ENCODE measurements around the gene EXOSC10.
"Not testable (repeated sequence)": the region's sequence is repeated elsewhere in the genome, so short reads cannot be mapped to it uniquely, and the experiment has no call there.

EXOSC10 gene

DNA sequence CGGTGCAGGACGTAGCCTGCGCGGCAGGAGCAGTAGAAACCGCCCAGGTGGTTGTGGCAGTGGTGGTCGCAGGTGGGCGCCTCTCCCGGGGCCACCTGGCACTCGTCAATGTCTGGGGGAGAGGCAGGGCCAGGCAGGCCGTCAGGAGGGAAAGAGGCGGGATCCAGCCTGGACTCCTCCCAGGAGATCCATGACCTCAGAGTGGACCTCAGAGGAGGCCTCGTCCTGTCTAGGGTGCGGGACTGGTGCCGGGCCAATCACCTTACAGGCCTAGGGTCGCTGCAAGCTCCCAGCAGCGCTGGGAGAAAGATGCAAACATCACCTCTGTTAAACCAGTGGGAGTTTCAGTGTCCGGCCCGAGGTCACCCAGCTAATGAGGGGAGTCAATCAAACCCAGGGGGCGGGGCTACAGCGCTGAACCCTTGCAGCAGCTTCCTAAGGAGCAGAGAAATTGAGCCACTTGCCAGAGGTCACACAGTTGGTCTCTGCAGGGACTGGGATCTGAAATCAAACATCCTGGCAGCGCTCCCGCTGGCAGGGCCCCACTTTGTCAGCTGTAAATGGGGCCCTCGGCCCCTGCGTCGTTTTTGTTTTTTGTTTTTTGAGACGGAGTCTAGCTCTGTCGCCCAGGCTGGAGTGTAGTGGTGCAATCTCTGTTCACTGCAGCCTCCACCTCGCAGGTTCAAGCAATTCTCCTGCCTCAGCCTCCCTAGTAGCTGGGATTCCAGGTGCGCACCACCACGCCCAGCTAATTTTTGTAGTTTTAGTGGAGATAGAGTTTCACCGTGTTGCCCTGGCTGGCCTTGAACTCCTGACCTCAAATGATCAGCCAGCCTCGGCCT lies 54.0 kb downstream of the EXOSC10 start:
- H3K27ac ChIP-seq = no peak overlapping the region
- TF ChIP-seq ZFX (IDR thresholded peaks at IDR 0.05) = no peak
- TF ChIP-seq, protein P1, sequence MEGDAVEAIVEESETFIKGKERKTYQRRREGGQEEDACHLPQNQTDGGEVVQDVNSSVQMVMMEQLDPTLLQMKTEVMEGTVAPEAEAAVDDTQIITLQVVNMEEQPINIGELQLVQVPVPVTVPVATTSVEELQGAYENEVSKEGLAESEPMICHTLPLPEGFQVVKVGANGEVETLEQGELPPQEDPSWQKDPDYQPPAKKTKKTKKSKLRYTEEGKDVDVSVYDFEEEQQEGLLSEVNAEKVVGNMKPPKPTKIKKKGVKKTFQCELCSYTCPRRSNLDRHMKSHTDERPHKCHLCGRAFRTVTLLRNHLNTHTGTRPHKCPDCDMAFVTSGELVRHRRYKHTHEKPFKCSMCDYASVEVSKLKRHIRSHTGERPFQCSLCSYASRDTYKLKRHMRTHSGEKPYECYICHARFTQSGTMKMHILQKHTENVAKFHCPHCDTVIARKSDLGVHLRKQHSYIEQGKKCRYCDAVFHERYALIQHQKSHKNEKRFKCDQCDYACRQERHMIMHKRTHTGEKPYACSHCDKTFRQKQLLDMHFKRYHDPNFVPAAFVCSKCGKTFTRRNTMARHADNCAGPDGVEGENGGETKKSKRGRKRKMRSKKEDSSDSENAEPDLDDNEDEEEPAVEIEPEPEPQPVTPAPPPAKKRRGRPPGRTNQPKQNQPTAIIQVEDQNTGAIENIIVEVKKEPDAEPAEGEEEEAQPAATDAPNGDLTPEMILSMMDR (conservative IDR thresholded peaks at IDR 0.05) = no peak

DNA sequence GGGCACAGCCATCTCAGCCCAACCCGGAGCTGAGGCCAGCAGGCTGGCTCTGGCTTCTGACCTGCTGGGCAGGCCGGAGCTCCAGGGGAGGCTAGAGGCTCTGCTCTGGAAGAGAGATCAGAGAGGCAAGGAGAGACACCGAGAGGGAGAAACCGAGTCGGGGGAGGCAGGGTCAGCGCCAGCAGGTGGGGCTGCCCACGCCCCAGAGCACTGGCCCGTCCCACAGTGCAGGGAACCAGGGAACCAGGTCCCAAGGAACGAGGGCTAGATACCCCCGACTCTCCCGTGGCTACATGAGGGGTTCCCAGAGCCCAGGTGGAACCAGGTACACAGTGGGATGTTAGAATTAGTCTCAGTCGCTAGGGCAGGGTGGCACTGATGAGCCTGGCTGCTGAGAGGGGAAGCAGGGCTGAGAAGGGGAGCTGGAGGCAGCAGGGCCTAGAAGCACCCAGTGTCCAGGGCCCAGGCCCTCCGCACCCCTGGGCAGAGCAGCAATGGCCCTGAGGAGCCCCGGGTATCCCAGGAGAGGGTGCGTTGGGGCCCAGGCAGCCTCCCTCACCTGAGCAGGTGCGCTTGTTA lies 54.7 kb downstream of the EXOSC10 start:
- no peak for TF ChIP-seq ZFX (IDR thresholded peaks at IDR 0.05)
- TF ChIP-seq, protein P1 (conservative IDR thresholded peaks at IDR 0.05) = no peak
- H3K27ac ChIP-seq = no peak overlapping the region

DNA sequence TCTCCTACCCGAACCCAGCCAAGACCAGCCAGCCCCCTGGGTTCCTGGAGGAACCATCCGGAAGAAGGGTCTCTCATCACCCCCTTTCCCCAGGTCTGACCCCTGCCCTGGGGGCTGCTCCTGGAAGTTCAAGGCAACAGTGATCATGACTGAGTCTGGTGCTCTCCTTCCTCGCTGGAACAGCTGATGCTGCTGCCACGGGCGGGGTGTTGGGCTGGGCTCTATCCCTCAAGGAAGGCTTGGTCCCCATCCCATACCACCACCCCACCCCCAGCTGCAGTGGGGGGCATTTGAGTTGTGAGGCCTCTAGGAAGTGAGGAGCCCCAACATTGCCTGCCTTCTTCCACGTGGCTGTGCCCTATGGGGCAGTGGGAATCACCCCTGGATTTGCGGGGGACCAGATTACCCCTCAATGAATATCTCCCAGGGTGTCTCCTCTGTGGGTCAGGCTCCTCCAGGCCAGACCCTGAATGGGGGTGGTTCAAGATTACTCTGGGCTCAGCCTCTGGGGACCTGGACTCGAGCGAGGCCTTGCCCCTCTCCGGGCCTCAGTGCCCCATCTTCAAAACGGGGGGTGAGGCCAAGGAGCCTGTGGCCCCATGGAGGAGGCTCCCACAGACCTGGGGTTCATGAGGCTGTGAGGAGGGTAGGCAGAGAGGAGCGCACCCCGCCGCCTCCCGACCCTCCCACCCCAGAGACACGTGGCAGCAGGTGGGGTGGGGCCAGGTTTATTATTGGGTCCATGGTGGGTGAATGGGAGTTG lies 55.4 kb downstream of the EXOSC10 start:
- TF ChIP-seq, protein P1 (conservative IDR thresholded peaks at IDR 0.05) = no peak
- no peak for TF ChIP-seq ZFX (IDR thresholded peaks at IDR 0.05)
- H3K27ac ChIP-seq = no peak overlapping the region

DNA sequence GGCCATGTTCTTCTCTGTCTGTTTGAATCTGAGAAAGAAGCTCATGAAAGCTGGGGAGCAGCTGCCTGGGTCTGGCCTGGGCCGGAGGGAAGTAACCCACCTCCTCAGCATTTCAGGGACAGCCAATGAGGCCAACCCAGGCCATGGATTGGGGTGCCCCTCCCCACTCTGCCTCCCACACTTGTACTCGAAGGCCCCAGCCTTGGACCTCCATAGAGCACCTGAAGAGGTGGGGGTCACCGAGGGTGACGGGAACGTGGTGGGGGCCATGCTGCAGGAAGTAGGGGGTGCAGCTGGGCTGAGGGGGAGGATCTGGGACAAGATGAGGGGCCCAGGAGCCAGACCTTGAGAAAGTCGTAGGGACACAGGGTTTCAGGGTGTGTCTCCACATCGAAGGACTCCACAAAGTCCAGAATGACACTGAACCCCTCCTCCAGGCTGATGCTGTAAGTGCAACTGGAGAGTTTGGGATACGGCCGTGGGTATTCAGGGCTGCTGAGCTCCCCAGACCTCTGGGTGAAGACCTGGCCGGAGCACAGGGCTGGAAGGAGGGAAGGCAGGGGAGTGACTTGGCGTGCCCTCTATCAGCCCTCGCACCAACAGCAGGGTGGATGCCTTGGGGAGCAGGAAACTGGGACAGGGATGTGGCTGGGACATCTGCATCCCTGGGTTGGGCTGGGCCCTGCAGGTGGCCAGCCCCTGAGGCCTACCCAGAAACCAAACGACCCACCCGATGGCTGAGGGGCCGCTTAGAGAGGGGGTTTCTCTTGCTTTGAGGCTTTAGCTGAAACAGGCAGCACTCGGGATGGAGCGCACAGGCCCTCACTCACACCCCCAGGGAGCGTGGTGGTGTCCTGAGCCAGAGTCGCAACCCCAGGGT lies 56.4 kb downstream of the EXOSC10 start:
- H3K27ac ChIP-seq = no peak overlapping the region
- TF ChIP-seq, protein P1 (conservative IDR thresholded peaks at IDR 0.05) = no peak
- TF ChIP-seq ZFX (IDR thresholded peaks at IDR 0.05) = no peak

DNA sequence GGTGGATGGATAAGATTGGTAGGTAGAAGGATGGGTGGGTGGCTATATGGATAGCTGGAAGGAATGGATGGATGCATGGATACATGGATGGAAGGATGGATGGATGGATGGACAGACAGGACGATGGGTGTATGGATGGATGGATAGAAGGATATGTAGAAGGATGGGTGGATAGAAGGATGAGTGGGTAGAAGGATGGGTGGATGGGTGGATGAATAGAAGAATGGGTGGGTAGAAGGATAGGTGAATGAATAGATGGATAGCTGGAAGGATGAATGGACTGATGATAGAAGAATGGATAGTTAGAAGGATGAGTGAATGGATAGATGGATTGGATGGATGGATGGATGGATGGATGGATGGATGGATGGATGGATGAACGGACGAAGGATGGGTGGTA lies 57.6 kb downstream of the EXOSC10 start:
- TF ChIP-seq, protein P1 (conservative IDR thresholded peaks at IDR 0.05) = no peak
- H3K27ac ChIP-seq = no peak overlapping the region

DNA sequence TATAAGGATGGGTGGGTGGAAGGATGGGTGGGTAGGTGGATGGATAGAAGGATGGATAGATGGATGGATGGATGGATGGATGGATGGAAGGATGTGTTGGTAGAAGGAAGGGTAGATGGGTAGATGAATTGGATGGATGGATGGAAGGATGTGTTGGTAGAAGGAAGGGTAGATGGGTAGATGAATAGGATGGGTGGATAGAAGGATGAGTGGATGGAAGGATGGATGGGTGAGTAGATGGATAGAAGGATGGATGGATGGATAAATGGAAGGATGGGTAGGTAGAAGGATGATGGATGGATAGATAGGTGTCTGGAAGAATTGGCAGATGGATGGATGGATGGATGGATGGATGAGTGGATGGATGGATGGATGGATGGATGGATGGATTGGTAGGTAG lies 58.6 kb downstream of the EXOSC10 start:
- no peak overlapping the region for H3K27ac ChIP-seq
- TF ChIP-seq, protein P1 (conservative IDR thresholded peaks at IDR 0.05) = no peak
- no peak for TF ChIP-seq ZFX (IDR thresholded peaks at IDR 0.05)

DNA sequence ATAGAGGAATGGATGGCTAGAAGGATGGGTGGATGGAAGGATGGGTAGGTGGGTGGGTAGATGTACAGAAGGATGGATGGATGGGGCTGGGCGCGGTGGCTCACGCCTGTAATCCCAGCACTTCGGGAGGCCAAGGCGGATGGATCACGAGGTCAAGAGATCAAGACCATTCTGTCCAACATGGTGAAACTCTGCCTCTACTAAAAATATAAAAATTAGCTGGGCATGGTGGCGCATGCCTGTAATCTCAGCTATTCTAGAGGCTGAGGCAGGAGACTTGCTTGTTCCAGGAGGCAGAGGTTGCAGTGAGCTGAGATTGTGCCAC lies 59.6 kb downstream of the EXOSC10 start:
- H3K27ac ChIP-seq = not testable (repeated sequence)

All from C4-2B (cell line).